IMR-90 (cell line): ENCODE results near the gene SH2D7. TPM values are rescaled to one million over a fixed set of nuclear protein-coding genes. Genes with fewer than 3 reads are reported as not detected.

Experiments
- ATAC-seq: fragments of 200-7000 bp; cut with Tn5 transposase; 2 replicates; pipeline ENCODE4 v1.9.1; 2020; ENCODE audit warnings: low read depth, mild to moderate bottlenecking, moderate library complexity
- BruUV-seq: library from RNA; stranded (reverse); fragments of 400-500 nt; replicated peaks from 2 replicates; lab custom pipeline; 2021; lab: Mats Ljungman, UMichigan
- CTCF ChIA-PET: fragments of 300-600 bp; formaldehyde crosslinking; extraction: SDS; loops from one replicate; lab custom pipeline; 2021; ENCODE audit warnings: antibody characterized with exemption; lab: Yijun Ruan, JAX
- POLR2A ChIA-PET: fragments of 300-600 bp; sonication (Branson Sonifier 250); formaldehyde crosslinking; loops from one replicate; lab custom pipeline; 2022; ENCODE audit warnings: antibody characterized with exemption; ENCODE audit not compliant: unreplicated experiment; lab: Charles Lee
- DNase-seq: peaks from one replicate; pipeline ENCODE4 v3.0.0; 2013
- H2AFZ ChIP-seq: replicated peaks from 2 replicates; pipeline ENCODE3; 2013; ENCODE audit warnings: low read length, mild to moderate bottlenecking; ENCODE audit not compliant: poor library complexity
- H2AK5ac ChIP-seq: 2 replicates; pipeline ENCODE4 v1.6.1; 2013; ENCODE audit warnings: low read depth, low read length, inconsistent platforms
- H2AK9ac ChIP-seq: replicated peaks from 2 replicates; pipeline ENCODE3; 2013; ENCODE audit warnings: mild to moderate bottlenecking, low read depth, low read length, moderate library complexity; ENCODE audit not compliant: poor library complexity
- H2BK120ac ChIP-seq: 2 replicates; pipeline ENCODE4 v1.6.1; 2013; ENCODE audit warnings: low read depth, low read length, inconsistent platforms
- H2BK15ac ChIP-seq: 3 replicates; pipeline ENCODE4 v1.6.1; 2013; ENCODE audit warnings: low read depth, low read length, inconsistent platforms
- H2BK20ac ChIP-seq: 2 replicates; pipeline ENCODE4 v1.6.1; 2013; ENCODE audit warnings: low read depth, mild to moderate bottlenecking, inconsistent platforms, low read length, moderate library complexity
- H2BK5ac ChIP-seq: 2 replicates; pipeline ENCODE4 v1.6.1; 2013; ENCODE audit warnings: mild to moderate bottlenecking, low read depth, low read length, inconsistent platforms; ENCODE audit not compliant: poor library complexity, severe bottlenecking
- H3K14ac ChIP-seq: replicated peaks from 2 replicates; pipeline ENCODE4 v1.6.1; 2013; ENCODE audit warnings: low read depth, low read length, inconsistent platforms
- H3K18ac ChIP-seq: 2 replicates; pipeline ENCODE4 v1.6.1; 2013; ENCODE audit warnings: low read depth, low read length, control low read depth
- H3K23ac ChIP-seq: 2 replicates; pipeline ENCODE4 v1.6.1; 2013; ENCODE audit warnings: low read depth, low read length, inconsistent platforms
- H3K27ac ChIP-seq: 2 replicates; pipeline ENCODE4 v1.5.1; 2013; ENCODE audit warnings: mild to moderate bottlenecking, control low read depth, low read length; ENCODE audit not compliant: insufficient read depth
- H3K27me3 ChIP-seq: 2 replicates; pipeline ENCODE4 v1.6.1; 2013; ENCODE audit warnings: low read length; ENCODE audit not compliant: control insufficient read depth, insufficient read depth
- H3K36me3 ChIP-seq: 2 replicates; pipeline ENCODE4 v1.6.1; 2013; ENCODE audit warnings: low read length, mixed read lengths; ENCODE audit not compliant: control insufficient read depth, insufficient read depth
- H3K4ac ChIP-seq: 2 replicates; pipeline ENCODE4 v1.6.1; 2013; ENCODE audit warnings: low read depth, low read length, inconsistent platforms
- H3K4me1 ChIP-seq: 2 replicates; pipeline ENCODE4 v1.6.1; 2013; ENCODE audit warnings: low read length, mixed read lengths; ENCODE audit not compliant: control insufficient read depth, insufficient read depth
- H3K4me2 ChIP-seq: 2 replicates; pipeline ENCODE4 v1.6.1; 2013; ENCODE audit warnings: low read depth, mild to moderate bottlenecking, control low read depth, low read length, moderate library complexity
- H3K4me3 ChIP-seq: 2 replicates; pipeline ENCODE4 v1.5.1; 2013; ENCODE audit warnings: low read depth, mild to moderate bottlenecking, control low read depth, low read length, moderate library complexity; ENCODE audit not compliant: insufficient read depth
- H3K56ac ChIP-seq: 2 replicates; pipeline ENCODE4 v1.6.1; 2013; ENCODE audit warnings: low read length, inconsistent platforms; ENCODE audit not compliant: insufficient read depth; ENCODE audit errors: extremely low read depth
- H3K79me1 ChIP-seq, 2 experiments: 2 replicates each; pipeline ENCODE4 v1.6.1; 2013; ENCODE audit warnings: low read length in 2 of 2, inconsistent platforms in 1 of 2, low read depth in 1 of 2
- H3K9ac ChIP-seq: 2 replicates; pipeline ENCODE4 v1.6.1; 2013; ENCODE audit warnings: low read depth, low read length, control low read depth
- H3K9me1 ChIP-seq: 2 replicates; pipeline ENCODE4 v1.6.1; 2013; ENCODE audit warnings: low read length, inconsistent platforms; ENCODE audit not compliant: insufficient read depth
- H3K9me3 ChIP-seq: 2 replicates; pipeline ENCODE4 v1.6.1; 2013; ENCODE audit warnings: low read length; ENCODE audit not compliant: control insufficient read depth, insufficient read depth
- H4K20me1 ChIP-seq: 2 replicates; pipeline ENCODE4 v1.6.1; 2013; ENCODE audit warnings: low read length, inconsistent platforms; ENCODE audit not compliant: insufficient read depth
- H4K5ac ChIP-seq: 2 replicates; pipeline ENCODE4 v1.6.1; 2013; ENCODE audit warnings: mild to moderate bottlenecking, low read depth, low read length, control low read depth
- H4K8ac ChIP-seq, 2 experiments: 2 replicates each; pipeline ENCODE4 v1.6.1; 2013; ENCODE audit warnings: low read depth in 2 of 2, low read length in 2 of 2, control low read depth in 1 of 2, inconsistent platforms in 1 of 2
- H4K91ac ChIP-seq: 2 replicates; pipeline ENCODE4 v1.6.1; 2013; ENCODE audit warnings: low read depth, low read length, inconsistent platforms; ENCODE audit not compliant: insufficient read depth
- CEBPB ChIP-seq: IDR thresholded peaks from 2 replicates; pipeline ENCODE4 v1.6.1; 2012; ENCODE audit warnings: low read depth, low read length, improper control_type of control experiment
- CTCF ChIP-seq: conservative IDR thresholded peaks from 2 replicates; pipeline ENCODE4 v1.5.1; 2012; ENCODE audit warnings: mild to moderate bottlenecking, low read depth, low read length, improper control_type of control experiment
- MXI1 ChIP-seq: IDR thresholded peaks from 2 replicates; pipeline ENCODE4 v1.6.1; 2012; ENCODE audit warnings: low read depth, mild to moderate bottlenecking, low read length, moderate library complexity, borderline replicate concordance
- RAD21 ChIP-seq: IDR thresholded peaks from 2 replicates; pipeline ENCODE4 v1.6.1; 2012; ENCODE audit warnings: low read length, improper control_type of control experiment
- SMC3 ChIP-seq: fragments of 150-350 bp; IDR thresholded peaks from 2 replicates; pipeline ENCODE4 v1.6.1; 2016; ENCODE audit warnings: low read depth, mild to moderate bottlenecking, antibody characterized with exemption, low read length, moderate library complexity
- WGBS, 2 experiments: methylation state at CpG; one replicate each; pipeline versions ENCODE4 v1.1.5 to v1.1.7; 2013; ENCODE audit warnings: missing lambda C conversion rate in 2 of 2; ENCODE audit not compliant: insufficient read length in 1 of 2; ENCODE audit errors: extremely low coverage in 2 of 2; 5-methylcytosine and 5-hydroxymethylcytosine counted together
- dilution Hi-C: fragments of 300-500 bp; cut with HindIII; formaldehyde crosslinking; loops from one replicate; pipeline ENCODE4 v1.14.3; 2018; ENCODE audit warnings: low sequenced_read_pairs; ENCODE audit not compliant: unreplicated experiment
- in situ Hi-C: fragments of 300-500 bp; cut with MboI; formaldehyde crosslinking; loops from 3 replicates; pipeline ENCODE4 v1.14.3; 2019; ENCODE audit warnings: low sequenced_read_pairs, inconsistent platforms, mixed read lengths
- intact Hi-C: fragments of 100-400 bp; cut with micrococcal nuclease; formaldehyde crosslinking; loops from 2 replicates; pipeline ENCODE4 v1.10.0; 2022
- polyA plus RNA-seq, 3 experiments: library from polyadenylated mRNA; depleted of rRNA; stranded (reverse); fragments of >200 nt; gene quantifications; 2 replicates each; pipeline ENCODE4 v1.2.3, GENCODE V29; 2012; ENCODE audit warnings: low replicate concordance in 1 of 3
- total RNA-seq: library from RNA; depleted of rRNA; stranded (reverse); fragments of >200 nt; gene quantifications from 2 replicates; pipeline ENCODE4 v1.2.3, GENCODE V29; 2012

Gene SH2D7
- total and polyA plus RNA-seq, 2 of the 4 experiments (the other 2 are of a cell fraction), result not detected

DNA sequence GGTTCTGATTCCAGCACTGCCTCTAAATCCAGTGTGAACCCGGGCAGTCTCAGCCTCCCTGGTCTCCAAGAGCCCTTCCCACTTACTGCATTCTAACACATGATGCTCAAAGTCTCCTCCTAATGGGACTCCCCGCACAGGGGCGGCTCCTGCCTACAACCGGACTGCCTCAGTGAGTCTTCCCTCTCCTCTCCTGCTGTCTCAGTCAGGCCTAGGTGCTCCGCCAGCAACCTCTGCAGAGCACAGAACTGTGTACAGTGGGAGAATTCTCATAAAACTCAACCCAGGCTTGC, 43.8 kb upstream of the SH2D7 start:
- in situ Hi-C loops (no loop called here), intact Hi-C loops (loop anchor here (2.0 to 5.0 kb wide), 3 partner anchors 14 to 41 kb away; no protein-coding TSS in a partner anchor), dilution Hi-C loops (no loop called here)
- H2AFZ ChIP-seq, result no peak overlapping the region
- peaks cover 44% of the 10 kb centered on the region for H4K20me1 ChIP-seq
- H3K4me2 ChIP-seq, result no peak overlapping the region
- ChIA-PET POLR2A (no interaction called here), CTCF (no interaction called here)
- peaks cover 27 to 79% of the 10 kb centered on the region in 2 experiments for H3K79me1 ChIP-seq
- TF ChIP-seq CEBPB (no peak), SMC3 (no peak), CTCF (no peak), RAD21 (no peak), MXI1 (no peak)
- no peak overlapping the region for H2BK5ac ChIP-seq
- H2AK5ac ChIP-seq, result peak overlapping the region; percentile 26; the same call in 1 of the 2 replicates
- H3K4me1 ChIP-seq, result peaks cover 36% of the 10 kb centered on the region
- no peak overlapping the region; a peak in 1 of 4 replicates for H4K8ac ChIP-seq
- H3K9me3 ChIP-seq, result no peaks in the 10 kb centered on the region
- H3K18ac ChIP-seq, result peak overlapping the region; percentile 18; the same call in 1 of the 2 replicates
- no peak overlapping the region for H3K23ac ChIP-seq
- ATAC-seq (no peak), DNase-seq (no peak)
- peaks cover 33% of the 10 kb centered on the region for H3K9me1 ChIP-seq
- H3K36me3 ChIP-seq, result peaks cover 17% of the 10 kb centered on the region
- no peak overlapping the region for H3K56ac ChIP-seq
- H3K4me3 ChIP-seq, result no peak overlapping the region
- H3K14ac ChIP-seq, result no peak overlapping the region
- H4K91ac ChIP-seq, result peak overlapping the region; percentile 49; the same call in 1 of the 2 replicates
- BruUV-seq, result no TSS peak
- H3K27me3 ChIP-seq, result no peaks in the 10 kb centered on the region
- no peak overlapping the region; the same call in 1 of the 2 replicates for H2BK20ac ChIP-seq
- H2BK120ac ChIP-seq, result peak overlapping the region; percentile 50
- H4K5ac ChIP-seq, result peak overlapping the region; percentile 19; the same call in 1 of the 2 replicates
- H3K9ac ChIP-seq, result no peak overlapping the region
- H2BK15ac ChIP-seq, result 0 out of 3 replicates have a peak overlapping the region, but pooled peaks have one; percentile 16
- no CpG with 5 or more reads among the region's 5 CpGs for WGBS, 2 experiments
- no peak overlapping the region for H2AK9ac ChIP-seq
- 0 out of 2 replicates have a peak overlapping the region, but pooled peaks have one; percentile 1 for H3K27ac ChIP-seq
- H3K4ac ChIP-seq, result peak overlapping the region; percentile 26
